OCI-LY7 (cell line): Measurements from ENCODE around the gene INPP4A.

Source experiments
- EZH2phosphoT487 ChIP-seq: fragments of 200-600 bp; sonication (generic); IDR thresholded peaks from 2 replicates; pipeline ENCODE4 v1.6.1; 2018; ENCODE audit warnings: low read depth, borderline replicate concordance, mild to moderate bottlenecking, mixed run types, antibody characterized with exemption, low read length, moderate library complexity, mixed read lengths
- TF ChIP-seq, protein P1 (sequence below): fragments of 200-600 bp; sonication (generic); conservative IDR thresholded peaks from 2 replicates; pipeline ENCODE4 v1.5.1; 2014; ENCODE audit warnings: mild to moderate bottlenecking, antibody characterized with exemption, low read length, moderate library complexity, mixed read lengths

DNA sequence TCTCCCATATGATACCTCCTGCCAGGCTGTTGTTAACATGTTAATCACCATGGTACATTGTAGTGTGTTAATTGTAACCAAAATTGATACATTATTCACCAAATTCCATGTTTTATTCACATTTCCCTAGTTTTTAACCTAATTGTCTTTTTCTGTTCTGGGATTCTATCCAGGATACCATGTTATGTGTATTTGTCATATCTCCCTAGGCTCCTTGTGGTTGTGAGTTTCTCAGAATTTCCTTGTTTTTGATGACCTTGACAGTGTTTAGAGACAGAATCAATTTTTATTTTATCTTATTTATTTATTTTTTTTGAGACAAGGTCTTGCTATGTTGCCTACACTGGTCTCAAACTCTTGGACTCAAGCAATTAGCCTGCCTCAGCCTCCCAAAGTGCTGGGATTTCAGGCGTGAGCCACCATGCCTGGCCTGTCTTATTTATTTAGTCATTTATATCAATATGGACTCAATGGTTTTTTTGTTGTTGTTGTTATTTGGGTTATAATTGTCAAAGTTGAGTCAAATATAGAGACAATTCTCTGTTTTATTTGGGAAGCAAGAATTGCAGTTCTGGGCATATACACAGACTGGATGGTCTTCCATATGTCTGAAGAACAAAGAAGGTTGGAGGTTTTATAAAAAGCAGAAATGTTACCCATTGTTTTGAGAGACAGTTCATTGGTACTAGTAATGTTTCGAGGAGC lies 42.6 kb downstream of the INPP4A start:
- TF ChIP-seq, protein P1, sequence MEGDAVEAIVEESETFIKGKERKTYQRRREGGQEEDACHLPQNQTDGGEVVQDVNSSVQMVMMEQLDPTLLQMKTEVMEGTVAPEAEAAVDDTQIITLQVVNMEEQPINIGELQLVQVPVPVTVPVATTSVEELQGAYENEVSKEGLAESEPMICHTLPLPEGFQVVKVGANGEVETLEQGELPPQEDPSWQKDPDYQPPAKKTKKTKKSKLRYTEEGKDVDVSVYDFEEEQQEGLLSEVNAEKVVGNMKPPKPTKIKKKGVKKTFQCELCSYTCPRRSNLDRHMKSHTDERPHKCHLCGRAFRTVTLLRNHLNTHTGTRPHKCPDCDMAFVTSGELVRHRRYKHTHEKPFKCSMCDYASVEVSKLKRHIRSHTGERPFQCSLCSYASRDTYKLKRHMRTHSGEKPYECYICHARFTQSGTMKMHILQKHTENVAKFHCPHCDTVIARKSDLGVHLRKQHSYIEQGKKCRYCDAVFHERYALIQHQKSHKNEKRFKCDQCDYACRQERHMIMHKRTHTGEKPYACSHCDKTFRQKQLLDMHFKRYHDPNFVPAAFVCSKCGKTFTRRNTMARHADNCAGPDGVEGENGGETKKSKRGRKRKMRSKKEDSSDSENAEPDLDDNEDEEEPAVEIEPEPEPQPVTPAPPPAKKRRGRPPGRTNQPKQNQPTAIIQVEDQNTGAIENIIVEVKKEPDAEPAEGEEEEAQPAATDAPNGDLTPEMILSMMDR: no peak
- no peak for TF ChIP-seq EZH2phosphoT487
